K562 (cell line): ENCODE data around the gene SDHAF3. TPM values are rescaled to one million over a fixed set of nuclear protein-coding genes. Genes with fewer than 3 reads are reported as not detected.

ENCODE experiments used
- CEBPG ChIP-seq, 3 experiments: fragments of 200-800 bp in 1 of 3; sonication (Bioruptor generic) in 1 of 3; sonication (generic) in 1 of 3; formaldehyde crosslinking in 1 of 3; IDR thresholded peaks in 2 of 3; conservative IDR thresholded peaks in 1 of 3; 2 replicates each; pipeline versions ENCODE4 v1.6.1 to v1.8.0; 2016 to 2022; ENCODE audit warnings: missing compliant biosample characterization in 2 of 3, missing genetic modification characterization in 2 of 3, mild to moderate bottlenecking in 1 of 3, missing genetic modification reagents in 1 of 3
- CHAMP1 ChIP-seq: fragments of 450-650 bp; IDR thresholded peaks from 2 replicates; pipeline ENCODE4 v1.6.1; 2016; ENCODE audit warnings: mild to moderate bottlenecking
- ETV5 ChIP-seq: sonication (generic); formaldehyde crosslinking; IDR thresholded peaks from 2 replicates; pipeline ENCODE4 v1.4.0; 2020; ENCODE audit warnings: low read depth, mild to moderate bottlenecking, missing genetic modification reagents
- EWSR1 ChIP-seq: fragments of 450-650 bp; IDR thresholded peaks from 2 replicates; pipeline ENCODE4 v1.6.1; 2018; ENCODE audit warnings: borderline replicate concordance, mild to moderate bottlenecking, low read depth, moderate library complexity; ENCODE audit not compliant: partially characterized antibody
- GABPB2 ChIP-seq: fragments of 250-450 bp; sonication (Bioruptor Pico); conservative IDR thresholded peaks from 2 replicates; pipeline ENCODE4 v1.5.1; 2021; ENCODE audit warnings: mild to moderate bottlenecking
- MAFF ChIP-seq: IDR thresholded peaks from 2 replicates; pipeline ENCODE4 v1.6.1; 2012; ENCODE audit warnings: low read length, improper control_type of control experiment
- MCM7 ChIP-seq, 2 experiments: fragments of 450-650 bp; IDR thresholded peaks; 2 replicates each; pipeline ENCODE4 v1.6.1; 2016 to 2018
- NKRF ChIP-seq: fragments of 450-650 bp; IDR thresholded peaks from 2 replicates; pipeline ENCODE4 v1.6.1; 2016; ENCODE audit warnings: borderline replicate concordance
- PHTF2 ChIP-seq: fragments of 250-450 bp; sonication (Bioruptor Pico); IDR thresholded peaks from 2 replicates; pipeline ENCODE4 v1.5.0; 2021; ENCODE audit warnings: mild to moderate bottlenecking
- POLR2H ChIP-seq: IDR thresholded peaks from 2 replicates; pipeline ENCODE4 v1.6.1; 2016; ENCODE audit warnings: missing genetic modification characterization, low read depth, mild to moderate bottlenecking, control low read depth, missing compliant biosample characterization, moderate library complexity
- PRMT5 ChIP-seq: sonication (generic); formaldehyde crosslinking; IDR thresholded peaks from 2 replicates; pipeline ENCODE4 v1.5.0; 2020; ENCODE audit warnings: missing genetic modification reagents
- RBM34 ChIP-seq: fragments of 200-400 bp; formaldehyde crosslinking; IDR thresholded peaks from 2 replicates; pipeline ENCODE4 v1.6.1; 2018; ENCODE audit warnings: low read length, borderline replicate concordance; ENCODE audit not compliant: insufficient read depth
- SFPQ ChIP-seq: fragments of 200-400 bp; formaldehyde crosslinking; IDR thresholded peaks from 2 replicates; pipeline ENCODE4 v1.6.1; 2017; ENCODE audit warnings: mild to moderate bottlenecking, low read depth, low read length, moderate library complexity
- SMARCB1 ChIP-seq: IDR thresholded peaks from 2 replicates; pipeline ENCODE4 v1.6.1; 2011; ENCODE audit warnings: improper control_type of control experiment, low read depth; ENCODE audit not compliant: insufficient read length
- SPI1 ChIP-seq: IDR thresholded peaks from 2 replicates; pipeline ENCODE4 v1.6.1; 2011; ENCODE audit warnings: low read depth, low read length, control low read depth, borderline replicate concordance
- SUPT5H ChIP-seq: fragments of 450-650 bp; IDR thresholded peaks from 2 replicates; pipeline ENCODE4 v1.6.1; 2016
- TRIM24 ChIP-seq, 2 experiments: fragments of 450-650 bp; IDR thresholded peaks; 2 replicates each; pipeline ENCODE4 v1.6.1; 2016
- ZFP30 ChIP-seq: fragments of 250-450 bp; sonication (Bioruptor Pico); IDR thresholded peaks from 2 replicates; pipeline ENCODE4 v1.8.0; 2022; ENCODE audit warnings: moderate library complexity, mild to moderate bottlenecking, inconsistent platforms, borderline replicate concordance
- ZNF282 ChIP-seq: sonication (generic); formaldehyde crosslinking; IDR thresholded peaks from 2 replicates; pipeline ENCODE4 v1.8.1; 2023; ENCODE audit warnings: missing genetic modification reagents
- ZNF347 ChIP-seq: fragments of 450-650 bp; formaldehyde crosslinking; IDR thresholded peaks from 2 replicates; pipeline ENCODE4 v1.4.0; 2020; ENCODE audit warnings: low read depth, mild to moderate bottlenecking, moderate library complexity
- ZNF707 ChIP-seq: fragments of 250-450 bp; sonication (Bioruptor Pico); conservative IDR thresholded peaks from 2 replicates; pipeline ENCODE4 v1.8.0; 2022; ENCODE audit warnings: inconsistent platforms, mild to moderate bottlenecking, moderate library complexity
- polyA plus RNA-seq, 8 experiments: library from polyadenylated mRNA; depleted of rRNA in 4 of 8; stranded (reverse) in 5 of 8; unstranded in 3 of 8; fragments of >200 nt; fragmentation: Nextera tagmentation in 2 of 8; fragmentation: Illumina TruSeq in 1 of 8; extraction: Ambion mirVana in 2 of 8; extraction: Trizol in 1 of 8; gene quantifications; 2 replicates each; pipeline versions ENCODE4 v1.2.1 to v1.2.3, GENCODE V29; 2011 to 2014; ENCODE audit warnings: inconsistent platforms in 1 of 8, missing spikeins in 1 of 8
- total RNA-seq, 7 experiments: library from RNA; depleted of rRNA in 6 of 7; stranded (reverse); fragments of >200 nt in 6 of 7; fragmentation: Illumina TruSeq in 2 of 7; extraction: Trizol in 2 of 7; gene quantifications; 2 replicates each; pipeline versions ENCODE4 v1.2.1 to v1.2.3, GENCODE V29; 2011 to 2021; ENCODE audit warnings: low replicate concordance in 1 of 7

The SDHAF3 gene
- total and polyA plus RNA-seq, 9 of the 15 experiments (the other 6 are each of a cell fraction or from before 2014, with no cell fraction given) = 51.5 to 403 (median 145) TPM

- TF ChIP-seq NKRF (no peak), SMARCB1 (no peak), CHAMP1 (peak; percentile 81; the same call in 1 of the 2 replicates), GABPB2 (no peak), ETV5 (CRISPR knock-in tag) (peak; percentile 71), TRIM24 (IDR thresholded peaks at IDR 0.05) (peak in 1 of 2 experiments; percentile 18; a peak in 1 of 4 replicates), SFPQ (no peak), SPI1 (peak; percentile 71), EWSR1 (no peak), POLR2H (tag) (no peak), CEBPG (CRISPR knock-in tag; IDR thresholded peaks at IDR 0.05) (no peak), CEBPG (tag; conservative IDR thresholded peaks at IDR 0.05 in 1 of 2, IDR thresholded peaks at IDR 0.05 in 1 of 2) (no peak), PHTF2 (CRISPR knock-in tag) (no peak), PRMT5 (CRISPR knock-in tag) (no peak), MCM7 (IDR thresholded peaks at IDR 0.05) (no peak), RBM34 (no peak), SUPT5H (no peak), ZNF282 (CRISPR knock-in tag) (no peak), MAFF (no peak), ZNF707 (no peak), ZNF347 (CRISPR knock-in tag) (no peak), ZFP30 (CRISPR knock-in tag) (no peak)
These were observed 13.1 kb downstream of the SDHAF3 start (continued) for GRCh38 chr7:97130417-97131139.
